Raji (cell line): ENCODE measurements around the gene OPN1LW.
"Not testable (repeated sequence)": the region's sequence is repeated elsewhere in the genome, so short reads cannot be mapped to it uniquely, and the experiment has no call there.

ENCODE experiments used
- POLR2A ChIP-seq: IDR thresholded peaks from 2 replicates; pipeline ENCODE4 v1.6.1; 2011; ENCODE audit warnings: low read depth, low read length, control low read depth; ENCODE audit not compliant: insufficient read depth

Gene OPN1LW

DNA sequence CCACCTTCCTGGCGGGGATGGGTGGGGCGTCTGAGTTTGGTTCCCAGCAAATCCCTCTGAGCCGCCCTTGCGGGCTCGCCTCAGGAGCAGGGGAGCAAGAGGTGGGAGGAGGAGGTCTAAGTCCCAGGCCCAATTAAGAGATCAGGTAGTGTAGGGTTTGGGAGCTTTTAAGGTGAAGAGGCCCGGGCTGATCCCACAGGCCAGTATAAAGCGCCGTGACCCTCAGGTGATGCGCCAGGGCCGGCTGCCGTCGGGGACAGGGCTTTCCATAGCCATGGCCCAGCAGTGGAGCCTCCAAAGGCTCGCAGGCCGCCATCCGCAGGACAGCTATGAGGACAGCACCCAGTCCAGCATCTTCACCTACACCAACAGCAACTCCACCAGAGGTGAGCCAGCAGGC is at the start of gene OPN1LW:
OPN1LW (plus strand) TSS at position 234 of the 400 bp plus-strand sequence; CDS start at position 275, 41 bp downstream.
- not testable (repeated sequence) for TF ChIP-seq POLR2A

- TF ChIP-seq POLR2A: no peak
Observed at GRCh38 chrX:154094833-154095232, 49.2 kb upstream of the OPN1LW start.

- TF ChIP-seq POLR2A: no peak
Observed at GRCh38 chrX:154096140-154097002, 47.7 kb upstream of the OPN1LW start.

DNA sequence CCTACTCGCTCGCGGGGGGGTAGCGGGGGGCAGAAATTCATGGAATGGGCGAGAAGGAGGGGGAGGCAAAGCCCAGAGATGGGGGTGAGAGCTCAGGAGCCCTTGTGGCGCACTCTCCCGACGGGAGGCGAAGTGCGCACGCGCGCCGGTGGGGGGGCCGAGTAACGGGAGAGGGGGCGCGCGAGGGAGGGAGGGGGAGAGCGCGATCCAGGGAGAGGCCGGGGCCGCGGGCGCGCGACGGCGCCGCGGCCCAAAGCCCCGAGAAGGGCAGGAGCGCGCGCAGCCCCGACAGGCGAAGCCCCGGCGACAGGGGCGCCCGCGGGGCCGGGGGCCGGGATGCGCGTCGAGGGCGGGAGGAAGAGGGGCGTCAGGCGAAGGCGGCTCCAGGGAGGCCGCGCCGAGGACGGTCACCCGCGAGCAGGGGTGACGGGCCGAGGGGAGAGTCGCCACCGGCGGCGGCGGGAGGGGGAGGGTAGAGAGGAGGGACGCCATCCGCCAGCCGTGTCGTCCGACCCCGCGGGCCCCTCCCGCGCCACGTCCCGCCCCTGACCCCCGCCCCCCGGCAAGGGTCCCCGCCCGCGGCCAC is 46.9 kb upstream of the OPN1LW start:
- 0 out of 2 replicates have a peak, but pooled peaks have one; percentile 13 for TF ChIP-seq POLR2A

DNA sequence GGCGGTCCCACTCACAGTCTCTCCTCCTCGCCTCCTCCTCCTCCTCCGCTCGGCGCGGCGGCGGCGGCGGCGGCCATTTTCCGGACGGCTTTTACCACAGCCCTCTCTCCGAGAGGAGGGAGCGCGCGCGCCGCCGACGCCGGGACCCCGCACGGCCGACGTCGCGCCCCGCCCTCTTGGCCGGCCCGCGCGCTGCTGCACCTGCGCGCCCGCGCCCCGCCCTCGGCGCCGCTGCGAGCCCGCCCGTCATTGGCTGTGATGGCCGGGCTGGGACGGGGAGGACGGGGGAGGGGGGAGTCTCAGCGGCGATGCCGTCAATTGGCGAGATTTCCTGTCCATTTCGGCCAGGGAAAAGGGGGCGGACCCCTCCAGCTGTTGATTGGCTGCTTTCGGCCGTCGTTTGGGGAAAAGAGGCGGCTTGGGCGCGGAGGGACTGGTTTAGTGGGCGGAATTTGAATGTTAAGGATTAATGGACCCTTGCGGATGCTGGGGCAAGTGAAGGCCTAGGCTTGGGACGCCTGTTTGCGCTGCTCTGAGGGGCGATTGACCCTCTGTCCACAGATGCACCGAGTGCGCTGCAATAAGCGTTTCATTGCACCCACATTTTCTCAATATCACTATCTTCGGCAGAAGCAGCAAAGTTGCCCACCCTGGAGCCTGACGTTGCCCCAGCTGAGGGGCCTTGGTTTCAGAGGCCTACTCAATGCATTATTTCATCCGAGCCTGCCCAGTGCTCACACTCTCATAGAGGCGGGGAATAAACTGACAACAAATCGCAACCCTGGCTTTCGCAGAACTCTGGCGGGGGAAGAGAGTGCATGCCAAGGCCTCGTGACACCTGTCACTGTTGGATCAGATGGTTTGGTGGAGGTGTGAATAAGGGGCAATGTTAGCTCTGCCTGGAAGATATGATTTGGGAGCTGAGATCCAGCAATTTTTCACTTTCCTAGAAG is 46.2 kb upstream of the OPN1LW start, which contains the start of gene MECP2:
MECP2 (minus strand) TSS at position 129 of the 953 bp plus-strand sequence.
- TF ChIP-seq POLR2A: peak; percentile 29

DNA sequence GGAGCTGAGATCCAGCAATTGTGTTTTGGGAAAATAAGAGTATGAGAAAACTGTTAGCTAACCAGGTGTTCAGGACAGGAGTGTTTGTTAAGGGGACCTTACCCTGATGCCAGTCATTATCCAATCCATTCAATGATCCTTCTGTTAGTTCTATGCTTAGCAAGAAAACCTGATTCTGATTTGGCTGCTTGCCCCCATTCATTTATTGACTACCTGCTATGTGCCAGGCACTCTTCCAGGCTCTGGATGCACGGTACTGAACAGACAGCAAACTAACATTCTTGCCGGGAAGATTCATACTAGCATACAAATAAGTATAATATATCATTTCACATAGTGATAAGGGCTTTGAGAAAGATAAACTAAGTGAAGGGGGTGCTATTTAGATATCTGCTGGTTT is 45.5 kb upstream of the OPN1LW start:
- TF ChIP-seq POLR2A: no peak

DNA sequence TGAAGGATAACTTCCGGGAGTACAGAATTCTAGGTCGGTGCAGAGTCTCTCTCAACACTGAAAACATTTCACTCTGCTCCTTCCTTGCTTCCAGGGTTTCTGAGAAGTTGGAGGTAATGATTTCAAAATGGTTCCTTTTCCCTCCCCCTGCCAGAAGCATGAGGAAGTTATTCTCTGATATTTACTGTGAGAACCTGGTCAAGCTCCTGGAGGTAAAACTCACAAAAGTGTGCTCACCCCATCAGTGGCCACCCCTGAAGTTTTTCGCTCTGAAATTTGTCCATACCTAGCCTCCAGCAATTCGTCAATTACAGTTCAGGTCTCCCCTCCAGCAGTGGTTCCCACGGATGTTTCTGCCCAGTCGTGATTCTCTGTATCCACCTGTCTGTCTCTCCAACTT is 30.3 kb upstream of the OPN1LW start:
- no peak for TF ChIP-seq POLR2A

DNA sequence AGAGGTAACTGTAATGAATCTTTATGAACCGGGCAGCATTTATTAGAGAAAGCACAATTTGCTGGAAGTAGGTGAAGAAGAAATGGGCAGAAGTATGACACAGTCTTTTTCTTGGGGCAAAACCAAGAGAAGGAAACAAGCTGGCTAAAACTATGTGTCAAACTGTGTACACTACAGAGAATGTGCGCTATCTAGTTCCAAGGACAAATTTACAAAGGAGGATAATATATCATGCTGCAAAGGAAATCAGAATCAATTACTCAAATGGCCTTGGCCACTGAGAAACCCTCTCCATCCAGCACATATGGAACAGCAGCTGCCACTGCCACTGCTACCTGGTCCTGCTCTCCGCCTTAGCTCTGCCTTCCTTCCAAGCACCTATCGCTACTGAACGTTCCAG is 29.4 kb upstream of the OPN1LW start:
- TF ChIP-seq POLR2A: no peak

GRCh38 chrX:154115071-154115470 is 29.0 kb upstream of the OPN1LW start:
- no peak for TF ChIP-seq POLR2A

- no peak for TF ChIP-seq POLR2A
Observed at GRCh38 chrX:154115750-154116149, 28.3 kb upstream of the OPN1LW start.

DNA sequence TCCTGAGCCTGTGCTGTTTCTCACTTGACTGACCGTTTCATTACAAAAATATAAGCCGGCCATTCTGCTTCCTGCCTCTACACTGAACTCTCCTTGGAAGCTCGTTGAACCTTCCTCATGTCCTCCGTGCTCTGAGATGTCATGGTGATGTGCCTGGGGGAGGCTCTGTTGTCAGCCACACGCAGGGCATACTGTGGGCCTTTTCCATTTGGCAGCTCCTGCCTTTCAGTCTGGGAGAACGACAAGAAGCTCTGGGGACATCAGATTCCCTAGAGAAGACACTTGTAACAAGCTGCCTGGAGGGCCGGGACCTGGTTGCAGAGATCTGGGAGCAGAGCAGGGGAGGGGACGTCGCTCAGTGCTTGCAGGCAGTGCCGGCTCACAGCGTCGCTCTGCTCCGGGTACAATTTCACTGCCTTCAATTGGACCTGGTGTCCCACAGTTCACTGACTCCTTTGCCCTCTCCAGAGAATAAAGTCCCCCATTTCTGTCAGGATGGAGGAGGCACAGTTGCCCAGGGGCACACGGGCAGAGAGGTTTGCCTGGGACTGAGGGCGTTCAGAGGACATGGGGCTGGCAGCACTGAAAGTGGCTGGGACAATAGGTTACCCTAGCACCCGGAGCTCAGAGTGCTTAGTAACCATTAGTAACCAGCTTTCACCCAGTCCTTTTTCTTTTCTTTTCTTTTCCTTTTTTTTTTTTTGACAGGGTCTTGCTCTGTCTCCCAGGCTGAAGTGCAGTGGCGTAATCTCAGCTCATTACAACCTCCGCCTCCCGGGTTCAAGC is 27.4 kb upstream of the OPN1LW start:
- no peak for TF ChIP-seq POLR2A

DNA sequence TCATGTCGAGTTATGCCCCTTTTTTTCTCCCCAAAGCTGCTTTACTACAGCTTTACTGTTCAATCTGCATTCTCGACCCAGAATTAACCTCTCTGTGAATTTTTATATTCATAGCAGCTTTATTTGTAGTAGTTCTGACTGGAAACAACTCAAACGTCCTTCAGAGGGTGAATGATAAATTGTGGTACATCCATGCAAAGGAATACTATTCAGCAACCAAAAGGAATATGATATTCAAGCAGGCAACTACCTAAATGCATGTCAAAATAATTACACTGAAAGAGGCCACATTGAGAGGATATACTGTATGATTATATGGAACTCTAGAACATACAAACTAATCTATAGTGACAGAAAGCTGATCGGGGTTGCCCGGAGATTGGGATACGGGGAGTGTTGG is 26.5 kb upstream of the OPN1LW start:
- TF ChIP-seq POLR2A: no peak

DNA sequence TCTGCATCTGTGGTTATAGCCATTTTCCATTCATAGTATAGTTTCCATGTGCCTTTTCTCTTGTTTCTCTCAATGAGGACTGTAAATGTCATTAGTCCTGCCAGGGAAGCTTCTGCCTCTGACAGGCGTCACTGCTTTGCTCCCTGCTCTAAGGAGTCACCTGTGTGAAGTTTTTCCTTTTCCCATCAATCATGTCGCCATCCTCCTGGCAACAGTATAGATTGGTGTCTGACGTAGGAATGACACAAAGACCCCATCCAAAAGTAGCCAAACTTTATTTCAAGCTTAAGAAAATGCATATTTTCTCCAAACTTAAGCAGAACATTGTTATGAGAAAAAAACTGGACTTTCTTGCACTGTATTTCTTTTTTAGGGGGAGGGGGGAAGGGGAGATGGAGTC is 23.5 kb upstream of the OPN1LW start:
- no peak for TF ChIP-seq POLR2A

- TF ChIP-seq POLR2A: no peak
Observed at GRCh38 chrX:154121207-154121606, 22.8 kb upstream of the OPN1LW start.
